Dendritic cell treated with granulocyte-macrophage colony-stimulating factor and Interleukin-4, amounts not matched to agents 40 ng/mL and 50 ng/mL, for 4 days (primary cell): Measurements from ENCODE around the gene EVI5.
"Not testable (repeated sequence)": the region's sequence is repeated elsewhere in the genome, so short reads cannot be mapped to it uniquely, and the experiment has no call there.

Experiments
- H3K27ac Mint-ChIP-seq: one replicate; pipeline ENCODE4 v1.8.0; 2022; ENCODE audit warnings: mild to moderate bottlenecking, mixed read lengths
- H3K27me3 Mint-ChIP-seq: one replicate; pipeline ENCODE4 v1.8.0; 2022; ENCODE audit warnings: mild to moderate bottlenecking, mixed read lengths
- H3K36me3 Mint-ChIP-seq: one replicate; pipeline ENCODE4 v1.8.0; 2022; ENCODE audit warnings: low read depth, mixed read lengths
- H3K4me1 Mint-ChIP-seq: one replicate; pipeline ENCODE4 v1.8.0; 2022; ENCODE audit warnings: low read depth, mixed read lengths
- H3K4me3 Mint-ChIP-seq: one replicate; pipeline ENCODE4 v1.8.0; 2022; ENCODE audit warnings: mild to moderate bottlenecking, moderate library complexity, mixed read lengths
- H3K9me3 Mint-ChIP-seq: one replicate; pipeline ENCODE4 v1.8.0; 2022; ENCODE audit warnings: mixed read lengths
- intact Hi-C: fragments of 100-400 bp; cut with micrococcal nuclease; formaldehyde crosslinking; loops from one replicate; pipeline ENCODE4 v1.15.0; 2022

EVI5 gene

DNA sequence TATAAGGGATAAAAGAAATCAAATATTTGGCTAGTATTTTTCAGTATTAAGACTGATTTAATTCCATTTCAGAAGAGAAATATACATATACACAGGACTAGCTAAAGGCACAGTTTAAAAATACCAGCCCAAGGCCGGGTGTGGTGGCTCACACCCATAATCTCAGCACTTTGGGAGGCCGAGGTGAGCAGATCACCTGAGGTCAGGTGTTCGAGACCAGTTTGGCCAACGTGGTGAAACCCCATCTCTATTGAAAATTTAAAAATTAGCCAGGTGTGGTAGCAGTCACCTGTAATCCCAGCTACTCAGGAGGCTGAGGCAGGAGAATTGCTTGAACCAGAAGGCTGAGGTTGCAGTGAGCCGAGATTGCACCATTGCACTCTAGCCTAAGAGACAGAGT is 200.1 kb downstream of the EVI5 start:
- H3K27ac Mint-ChIP-seq, intact Hi-C loops, H3K4me3 Mint-ChIP-seq: not testable (repeated sequence)

DNA sequence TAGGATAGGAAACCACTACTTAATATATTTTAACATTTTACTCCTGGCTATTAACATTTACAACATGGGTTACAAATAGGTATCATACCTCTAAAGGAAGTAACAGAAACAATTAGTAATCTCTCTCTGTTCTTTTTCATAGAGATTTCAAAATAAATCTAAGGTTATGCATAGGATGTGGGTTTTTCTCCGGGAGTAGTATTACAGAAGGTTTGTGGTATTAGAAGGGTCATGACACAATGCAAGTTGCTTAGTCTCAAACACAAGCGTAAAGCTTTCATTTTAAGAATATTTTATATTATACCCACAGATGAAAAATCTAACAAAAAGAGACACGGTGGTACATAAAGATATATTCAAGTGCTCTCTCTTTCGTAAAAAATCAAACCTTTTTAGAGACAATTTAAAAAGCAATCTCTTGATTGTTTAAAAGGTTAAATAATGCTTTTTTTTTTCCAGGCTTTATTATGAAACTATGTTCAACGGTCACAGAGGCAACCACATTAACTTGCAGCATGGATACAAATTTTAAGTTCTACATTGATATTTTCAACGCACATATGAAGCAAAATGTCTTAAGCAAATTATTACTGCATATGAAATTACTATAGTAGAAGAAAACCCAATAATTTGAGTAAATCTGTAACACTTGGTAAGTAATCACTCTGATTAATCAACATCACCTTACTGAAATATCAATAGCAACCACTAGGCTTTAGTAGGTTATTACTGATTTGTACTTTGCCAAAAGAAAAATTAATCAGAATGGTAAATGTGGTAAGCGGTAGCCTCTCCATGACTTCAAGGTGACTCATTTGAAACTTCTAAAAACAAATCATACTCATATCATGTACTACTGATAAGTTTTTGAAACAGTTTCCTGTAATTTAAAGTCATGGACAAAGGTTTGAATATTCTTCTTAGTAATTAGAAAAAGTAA is 200.8 kb downstream of the EVI5 start:
- intact Hi-C loops, result no loop called here
- Mint-ChIP-seq H3K4me3 (no peak overlapping the region), H3K9me3 (no peaks in the 10 kb centered on the region), H3K27me3 (no peaks in the 10 kb centered on the region), H3K36me3 (peaks cover 32% of the 10 kb centered on the region), H3K27ac (no peak overlapping the region), H3K4me1 (peaks cover 13% of the 10 kb centered on the region)

More for the DNA sequence above, 200.1 kb downstream of the EVI5 start:
- H3K27me3 Mint-ChIP-seq, H3K9me3 Mint-ChIP-seq: not testable (repeated sequence)
- H3K4me1 Mint-ChIP-seq, result peaks cover 13% of the 10 kb centered on the region
- peaks cover 35% of the 10 kb centered on the region for H3K36me3 Mint-ChIP-seq

DNA sequence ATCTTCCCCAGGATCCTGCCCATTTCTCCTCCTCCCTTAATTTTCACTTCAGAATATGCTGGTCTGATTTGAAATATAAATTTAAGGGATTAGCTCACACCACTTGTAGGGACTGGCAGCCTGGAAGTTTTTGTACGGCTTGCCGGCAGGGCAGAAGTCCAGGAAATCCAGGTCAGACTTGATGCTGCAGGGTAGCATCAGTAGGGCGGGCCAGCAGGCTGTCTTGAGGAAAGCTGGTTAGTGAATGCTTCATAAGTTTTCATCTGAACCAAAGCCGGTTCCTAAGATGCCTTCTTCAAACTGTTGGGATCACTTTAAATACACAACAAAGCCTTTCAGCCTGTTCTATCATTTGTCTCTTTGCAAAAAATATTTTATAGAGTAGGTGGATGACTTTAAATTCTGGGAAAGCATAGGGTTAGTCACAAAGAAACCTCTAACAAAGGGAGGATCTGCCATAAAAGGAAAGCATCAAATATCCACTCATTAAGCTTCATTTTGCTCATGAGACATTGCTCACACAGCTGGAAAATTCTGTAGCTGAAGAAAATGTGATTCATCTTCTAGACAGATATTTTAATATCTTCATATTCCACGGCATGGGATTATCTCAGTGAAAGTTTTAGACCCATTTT is 207.5 kb downstream of the EVI5 start:
- Mint-ChIP-seq H3K27ac (no peak overlapping the region), H3K4me3 (no peak overlapping the region), H3K36me3 (peaks cover 52% of the 10 kb centered on the region), H3K9me3 (no peaks in the 10 kb centered on the region), H3K27me3 (no peaks in the 10 kb centered on the region), H3K4me1 (peaks cover 16% of the 10 kb centered on the region)
- intact Hi-C loops, result no loop called here

DNA sequence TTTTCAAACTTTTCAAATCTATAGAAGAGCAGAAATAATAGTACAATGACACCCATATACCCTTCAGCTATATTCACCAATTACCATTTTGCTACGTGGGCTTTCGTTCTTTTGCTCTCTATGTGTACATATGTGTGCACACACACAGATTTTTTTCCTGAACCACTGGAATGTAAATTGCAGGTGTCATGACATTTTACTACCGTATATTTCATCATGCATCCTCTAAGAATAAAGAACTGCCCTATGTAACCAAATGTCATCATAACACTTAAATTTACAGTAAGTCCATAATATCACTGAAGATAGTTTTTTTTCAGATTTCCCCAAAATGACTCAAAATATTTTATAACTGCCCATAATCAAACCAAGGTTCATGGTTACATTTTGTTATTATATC is 209.8 kb downstream of the EVI5 start:
- Mint-ChIP-seq H3K36me3 (peaks cover 40% of the 10 kb centered on the region), H3K4me3 (no peak overlapping the region), H3K4me1 (peaks cover 16% of the 10 kb centered on the region), H3K27me3 (no peaks in the 10 kb centered on the region), H3K9me3 (no peaks in the 10 kb centered on the region), H3K27ac (no peak overlapping the region)
- intact Hi-C loops, result no loop called here

DNA sequence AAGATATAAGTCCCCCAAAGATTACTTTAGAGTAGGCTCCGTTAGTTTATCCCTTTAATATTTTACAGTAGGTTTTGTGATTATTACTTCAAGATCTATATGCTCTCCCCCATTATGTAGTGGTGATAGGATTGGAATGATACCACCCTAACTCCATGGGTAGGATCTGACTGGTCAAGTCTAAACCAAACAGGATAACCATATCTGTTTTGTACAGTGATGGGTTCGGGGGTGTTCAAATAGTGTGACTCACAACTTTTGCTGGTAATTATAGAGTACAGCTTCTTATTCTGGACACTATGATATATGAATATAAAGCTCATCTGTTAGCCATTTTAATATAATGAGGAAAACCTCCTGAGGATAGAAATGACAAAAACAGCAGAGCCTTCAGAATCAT is 212.4 kb downstream of the EVI5 start:
- intact Hi-C loops, result no loop called here
- Mint-ChIP-seq H3K36me3 (peaks cover 41% of the 10 kb centered on the region), H3K9me3 (no peaks in the 10 kb centered on the region), H3K4me1 (peaks cover 16% of the 10 kb centered on the region), H3K27me3 (no peaks in the 10 kb centered on the region), H3K27ac (no peak overlapping the region), H3K4me3 (no peak overlapping the region)

DNA sequence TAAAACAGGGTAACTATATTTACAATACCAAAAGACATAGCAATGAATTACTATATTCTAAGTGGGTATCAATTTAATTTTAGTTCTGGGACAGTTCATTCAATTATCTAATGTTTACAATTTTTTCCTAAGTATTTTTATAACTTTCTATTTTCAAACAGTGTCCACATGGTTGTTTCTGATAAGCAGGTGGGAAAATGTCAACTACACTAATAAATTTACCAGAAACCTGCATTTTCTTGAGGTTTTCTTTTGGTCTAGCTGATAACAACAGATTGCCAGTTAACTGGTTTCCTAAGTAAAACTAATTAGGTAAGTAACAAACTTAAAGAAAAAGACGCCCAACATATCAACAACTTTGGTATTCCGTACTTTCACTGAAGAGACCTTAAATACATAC is 213.3 kb downstream of the EVI5 start:
- intact Hi-C loops, result no loop called here
- H3K4me3 Mint-ChIP-seq, result no peak overlapping the region
- H3K27me3 Mint-ChIP-seq, result no peaks in the 10 kb centered on the region
- H3K27ac Mint-ChIP-seq, result no peak overlapping the region
- no peaks in the 10 kb centered on the region for H3K9me3 Mint-ChIP-seq
- peaks cover 36% of the 10 kb centered on the region for H3K36me3 Mint-ChIP-seq
- H3K4me1 Mint-ChIP-seq, result peaks cover 16% of the 10 kb centered on the region

DNA sequence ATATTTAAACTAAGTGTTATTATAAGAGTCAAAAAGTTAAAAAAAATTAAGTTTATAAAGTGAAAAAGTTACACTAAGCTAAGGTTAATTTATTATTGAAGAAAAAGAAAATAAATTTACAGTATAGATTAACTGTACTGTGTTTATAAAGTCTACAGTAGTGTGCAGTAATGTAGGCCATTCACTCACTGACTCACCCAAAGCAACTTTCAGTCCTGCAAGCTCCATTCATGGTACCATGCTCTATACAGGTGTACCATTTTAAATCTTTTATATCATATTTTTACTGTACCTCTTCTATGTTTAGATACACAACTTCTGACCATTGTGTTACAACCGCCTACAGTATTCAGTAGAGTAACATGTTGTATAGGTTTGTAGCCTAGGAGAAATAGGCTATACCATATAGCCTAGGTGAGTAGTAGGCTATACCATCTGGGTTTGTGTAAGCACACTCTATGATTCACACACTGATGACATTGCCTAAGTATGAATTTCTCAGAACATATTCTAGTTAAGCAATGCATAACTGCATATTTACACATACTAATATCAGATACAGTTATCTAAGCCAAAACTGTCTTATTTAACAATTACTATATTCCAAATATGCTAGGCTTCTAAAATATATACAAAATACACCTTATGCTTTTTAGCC is 217.6 kb downstream of the EVI5 start:
- Mint-ChIP-seq H3K9me3 (no peaks in the 10 kb centered on the region), H3K27ac (no peak overlapping the region), H3K36me3 (peaks cover 21% of the 10 kb centered on the region), H3K27me3 (no peaks in the 10 kb centered on the region), H3K4me1 (no peaks in the 10 kb centered on the region), H3K4me3 (no peak overlapping the region)
- intact Hi-C loops, result no loop called here

DNA sequence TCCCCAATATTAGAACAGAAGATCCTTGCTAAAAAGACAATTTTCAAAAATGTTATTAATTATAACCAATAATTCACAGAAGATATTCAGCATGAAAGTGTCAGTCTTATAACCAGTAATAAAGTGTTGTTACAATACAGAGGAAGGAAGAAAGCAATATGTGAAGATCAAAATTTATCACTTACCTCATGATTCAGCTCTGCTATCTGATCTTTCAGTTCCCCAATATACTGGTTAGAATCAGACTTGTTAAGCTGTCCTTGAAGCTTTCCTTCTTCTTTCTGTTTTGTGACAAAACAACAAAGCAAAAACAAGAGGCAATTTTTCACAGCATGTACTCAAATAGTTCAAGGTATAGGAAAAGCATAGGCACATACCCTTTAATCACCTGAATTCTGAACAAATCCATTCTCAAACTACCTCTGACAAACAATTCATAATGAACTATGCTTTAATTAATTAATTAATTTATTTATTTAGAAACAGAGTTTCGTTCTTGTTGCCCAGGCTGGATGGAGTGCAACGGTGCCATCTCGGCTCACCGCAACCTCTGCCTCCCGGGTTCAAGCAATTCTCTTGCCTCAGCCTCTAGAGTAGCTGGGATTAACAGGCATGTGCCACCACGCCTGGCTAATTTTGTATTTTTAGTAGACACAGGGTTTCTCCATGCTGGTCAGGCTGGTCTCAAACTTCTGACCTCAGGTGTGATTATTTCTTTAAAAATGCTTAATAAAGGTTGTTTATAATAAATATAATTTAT is 221.3 kb downstream of the EVI5 start:
- Mint-ChIP-seq H3K4me3 (no peak overlapping the region), H3K4me1 (no peaks in the 10 kb centered on the region), H3K27me3 (no peaks in the 10 kb centered on the region), H3K27ac (no peak overlapping the region), H3K36me3 (peaks cover 25% of the 10 kb centered on the region), H3K9me3 (no peaks in the 10 kb centered on the region)
- intact Hi-C loops, result no loop called here

DNA sequence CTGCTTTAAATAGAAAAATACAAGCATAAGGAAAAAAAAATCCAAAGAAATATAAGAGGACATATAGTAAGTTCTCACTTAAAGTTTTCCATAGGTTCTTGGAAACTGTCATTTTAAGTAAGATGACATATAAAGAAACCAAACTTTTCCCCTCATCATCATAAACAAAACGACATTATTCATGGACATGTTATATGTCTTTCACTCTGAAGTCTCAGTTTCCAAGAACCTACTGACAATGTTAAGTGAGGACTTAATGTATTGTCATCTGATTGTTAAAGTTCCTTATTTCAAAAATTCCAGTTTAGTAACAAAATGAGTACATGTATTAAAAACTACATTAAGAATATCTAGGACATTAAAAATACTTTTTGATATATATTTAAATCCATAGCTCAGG is 228.6 kb downstream of the EVI5 start:
- H3K4me1 Mint-ChIP-seq, result peaks cover 5% of the 10 kb centered on the region
- no peak overlapping the region for H3K4me3 Mint-ChIP-seq
- H3K27ac Mint-ChIP-seq, result no peak overlapping the region
- H3K27me3 Mint-ChIP-seq, result no peaks in the 10 kb centered on the region
- H3K36me3 Mint-ChIP-seq, result peaks cover 46% of the 10 kb centered on the region
- H3K9me3 Mint-ChIP-seq, result no peaks in the 10 kb centered on the region
- intact Hi-C loops, result no loop called here

DNA sequence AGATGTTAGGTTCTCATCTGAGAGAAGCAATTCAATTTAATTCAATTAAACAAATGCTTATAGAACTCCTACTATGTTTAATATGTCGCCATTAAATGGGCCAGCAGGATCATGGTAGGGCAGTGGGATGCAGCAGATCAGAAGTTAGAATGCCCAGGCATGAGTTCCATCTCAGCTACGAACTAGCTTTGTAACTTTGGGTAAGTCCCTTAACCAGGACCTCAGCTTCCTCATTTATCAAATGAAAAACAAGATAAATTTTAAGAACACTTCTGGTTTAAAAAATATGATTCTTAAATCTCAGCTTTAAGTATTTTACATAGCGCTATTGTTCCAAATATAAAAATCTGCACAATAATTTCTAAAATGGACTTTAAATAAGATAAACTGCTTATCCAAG is 230.7 kb downstream of the EVI5 start:
- Mint-ChIP-seq H3K27me3 (no peaks in the 10 kb centered on the region), H3K4me1 (peaks cover 5% of the 10 kb centered on the region), H3K4me3 (no peak overlapping the region), H3K36me3 (peaks cover 42% of the 10 kb centered on the region), H3K27ac (no peak overlapping the region), H3K9me3 (no peaks in the 10 kb centered on the region)
- intact Hi-C loops, result no loop called here

DNA sequence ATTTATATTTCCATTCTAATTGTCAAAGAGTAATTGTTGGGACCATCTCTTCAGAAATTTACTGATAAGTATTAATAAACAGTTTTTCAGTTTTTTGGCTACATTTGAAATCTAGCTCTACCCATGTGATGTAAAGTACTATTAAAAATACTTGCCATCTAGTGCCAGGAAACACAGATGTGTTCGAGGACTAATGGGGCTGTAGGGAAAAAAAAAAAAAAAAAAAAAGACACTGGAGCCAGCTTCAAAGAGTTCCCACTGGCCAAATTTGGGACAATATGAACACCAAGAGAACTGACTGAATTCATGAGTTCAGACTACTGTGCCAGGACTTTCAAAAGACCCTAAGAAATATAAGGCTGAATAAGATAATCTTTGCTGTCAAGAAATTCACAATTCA is 233.0 kb downstream of the EVI5 start:
- Mint-ChIP-seq H3K4me1 (peaks cover 16% of the 10 kb centered on the region), H3K27me3 (no peaks in the 10 kb centered on the region), H3K9me3 (no peaks in the 10 kb centered on the region), H3K36me3 (peaks cover 36% of the 10 kb centered on the region), H3K4me3 (no peak overlapping the region), H3K27ac (no peak overlapping the region)
- intact Hi-C loops, result no loop called here

DNA sequence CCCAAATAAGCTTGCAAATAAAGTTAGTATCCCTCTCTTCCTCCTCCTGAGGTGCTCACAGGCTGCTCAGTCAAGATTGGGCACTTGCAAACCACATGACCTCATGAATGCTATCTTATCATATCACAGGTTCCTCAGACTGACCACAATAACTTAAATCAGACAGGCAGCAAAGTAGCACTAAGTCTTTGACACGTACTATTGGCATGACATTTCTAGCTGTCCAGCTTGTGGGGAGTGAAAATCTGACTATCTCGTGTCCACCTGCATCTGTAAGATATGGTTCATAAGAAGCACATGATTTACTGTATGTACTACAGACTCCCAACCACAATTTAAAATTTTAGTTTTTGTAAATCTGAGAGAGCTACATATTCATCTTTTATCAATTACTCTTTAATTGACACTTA is 240.1 kb downstream of the EVI5 start:
- intact Hi-C loops, result no loop called here
- peaks cover 55% of the 10 kb centered on the region for H3K36me3 Mint-ChIP-seq
- H3K9me3 Mint-ChIP-seq, result no peaks in the 10 kb centered on the region
- H3K4me1 Mint-ChIP-seq, result peaks cover 21% of the 10 kb centered on the region
- no peak overlapping the region for H3K4me3 Mint-ChIP-seq
- H3K27ac Mint-ChIP-seq, result no peak overlapping the region
- no peaks in the 10 kb centered on the region for H3K27me3 Mint-ChIP-seq

DNA sequence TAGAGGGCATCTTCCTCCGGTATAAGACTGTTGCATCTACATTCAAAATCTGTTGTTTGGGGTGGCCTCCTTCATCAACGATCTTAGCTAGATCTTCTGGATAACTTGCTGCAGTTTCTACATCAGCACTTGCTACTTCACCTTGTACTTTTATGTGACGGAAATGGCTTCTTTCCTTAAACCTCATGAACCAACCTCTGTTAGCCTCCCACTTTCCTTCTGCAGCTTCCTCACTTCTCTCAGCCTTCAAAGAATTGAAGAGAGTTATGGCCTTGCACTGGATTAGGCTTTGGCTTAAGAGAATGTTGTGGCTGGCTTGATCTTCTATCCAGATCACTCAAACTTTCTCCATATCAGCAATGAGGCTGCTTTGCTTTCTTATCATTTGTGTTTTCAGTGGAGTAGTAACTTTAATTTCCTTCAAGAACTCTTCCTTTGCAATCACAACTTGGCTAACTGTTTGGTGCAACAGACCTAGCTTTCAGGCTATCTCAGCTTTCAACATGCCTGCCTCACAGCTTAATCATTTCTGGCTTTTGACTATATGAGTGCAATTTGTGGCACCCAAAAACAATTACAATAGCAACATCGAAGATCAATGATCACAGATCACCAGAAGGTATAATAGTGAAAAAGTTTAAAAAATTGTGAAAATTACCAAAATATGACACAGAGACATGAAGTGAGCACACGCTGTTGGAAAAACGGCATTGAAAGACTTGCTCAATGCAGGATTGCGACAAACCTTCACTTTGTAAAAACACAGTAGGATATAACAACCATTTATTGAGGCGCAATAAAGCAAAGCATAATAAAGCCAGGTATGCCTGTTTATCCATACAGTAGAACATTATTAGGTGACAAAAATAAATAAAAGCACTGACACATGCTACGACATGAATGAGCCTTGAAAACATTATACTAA is 241.5 kb downstream of the EVI5 start:
- no peak overlapping the region for H3K4me3 Mint-ChIP-seq
- intact Hi-C loops, result no loop called here
- H3K4me1 Mint-ChIP-seq, result peaks cover 21% of the 10 kb centered on the region
- H3K27me3 Mint-ChIP-seq, result no peaks in the 10 kb centered on the region
- no peaks in the 10 kb centered on the region for H3K9me3 Mint-ChIP-seq
- peaks cover 63% of the 10 kb centered on the region for H3K36me3 Mint-ChIP-seq
- no peak overlapping the region for H3K27ac Mint-ChIP-seq
